Chondrocyte (in vitro differentiated cells): ENCODE results near the gene ALDH1A2. TPM values are rescaled to one million over a fixed set of nuclear protein-coding genes. Genes with fewer than 3 reads are reported as not detected.
A peak's percentile ranks its signal among the peaks of the same experiment; 100 is the strongest.

ENCODE experiments used
- DNase-seq: peaks from one replicate; pipeline ENCODE4 v3.0.0; 2021; ENCODE audit warnings: mixed read lengths, low spot score
- H3K27ac Mint-ChIP-seq: one replicate; pipeline ENCODE4 v1.8.0; 2021; ENCODE audit warnings: mild to moderate bottlenecking, moderate library complexity, mixed read lengths; ENCODE audit not compliant: unreplicated experiment
- H3K27me3 Mint-ChIP-seq: 2 replicates; pipeline ENCODE4 v1.8.0; 2021; ENCODE audit warnings: low read depth, mixed read lengths
- H3K36me3 Mint-ChIP-seq: 2 replicates; pipeline ENCODE4 v1.8.0; 2021; ENCODE audit warnings: low read depth, mixed read lengths
- H3K4me1 Mint-ChIP-seq: 2 replicates; pipeline ENCODE4 v1.8.0; 2021; ENCODE audit warnings: low read depth, mild to moderate bottlenecking, mixed read lengths
- H3K4me3 Mint-ChIP-seq: one replicate; pipeline ENCODE4 v1.8.0; 2021; ENCODE audit warnings: mild to moderate bottlenecking, moderate library complexity, mixed read lengths; ENCODE audit not compliant: unreplicated experiment
- H3K9me3 Mint-ChIP-seq: 2 replicates; pipeline ENCODE4 v1.8.0; 2021; ENCODE audit warnings: low read depth, mixed read lengths
- CTCF ChIP-seq: fragments of 200-600 bp; sonication (generic); IDR thresholded peaks from 2 replicates; pipeline ENCODE4 v1.5.0; 2021; ENCODE audit warnings: antibody characterized with exemption, mild to moderate bottlenecking, moderate library complexity
- total RNA-seq: library from RNA; stranded (reverse); gene quantifications from 3 replicates; pipeline ENCODE4 v1.2.1, GENCODE V29; 2021

ALDH1A2 gene
- total RNA-seq, 1 donor from 2014 or later: not detected

GRCh38 chr15:58044551-58044950, 21.0 kb downstream of the ALDH1A2 start:
- no peak overlapping the region for H3K27ac Mint-ChIP-seq
- DNase-seq: no peak
- H3K4me1 Mint-ChIP-seq: no peaks in the 10 kb centered on the region
- peaks cover 40% of the 10 kb centered on the region for H3K27me3 Mint-ChIP-seq
- no peak for TF ChIP-seq CTCF
- H3K36me3 Mint-ChIP-seq: no peaks in the 10 kb centered on the region
- no peaks in the 10 kb centered on the region for H3K9me3 Mint-ChIP-seq
- no peak overlapping the region for H3K4me3 Mint-ChIP-seq

- TF ChIP-seq CTCF: peak; percentile 84
- no peak for DNase-seq
- no peaks in the 10 kb centered on the region for H3K9me3 Mint-ChIP-seq
Measured at GRCh38 chr15:58043192-58043903, 22.2 kb downstream of the ALDH1A2 start.

GRCh38 chr15:58042006-58042405, 23.5 kb downstream of the ALDH1A2 start:
- Mint-ChIP-seq H3K27me3 (peaks cover 28% of the 10 kb centered on the region), H3K36me3 (no peaks in the 10 kb centered on the region), H3K4me1 (peaks cover 13% of the 10 kb centered on the region), H3K9me3 (no peaks in the 10 kb centered on the region), H3K27ac (no peak overlapping the region), H3K4me3 (no peak overlapping the region)
- TF ChIP-seq CTCF: no peak
- DNase-seq: no peak

More at GRCh38 chr15:58043192-58043903, 22.2 kb downstream of the ALDH1A2 start:
- Mint-ChIP-seq H3K27me3 (peaks cover 32% of the 10 kb centered on the region), H3K4me3 (no peak overlapping the region), H3K36me3 (no peaks in the 10 kb centered on the region), H3K27ac (no peak overlapping the region), H3K4me1 (peaks cover 9% of the 10 kb centered on the region)

GRCh38 chr15:58040150-58040549, 25.4 kb downstream of the ALDH1A2 start:
- no peak overlapping the region for H3K27ac Mint-ChIP-seq
- H3K36me3 Mint-ChIP-seq: no peaks in the 10 kb centered on the region
- H3K27me3 Mint-ChIP-seq: peaks cover 25% of the 10 kb centered on the region
- H3K4me3 Mint-ChIP-seq: no peak overlapping the region
- H3K4me1 Mint-ChIP-seq: peaks cover 13% of the 10 kb centered on the region
- TF ChIP-seq CTCF: no peak
- no peaks in the 10 kb centered on the region for H3K9me3 Mint-ChIP-seq
- DNase-seq: no peak

- Mint-ChIP-seq H3K36me3 (no peaks in the 10 kb centered on the region), H3K27me3 (peaks cover 26% of the 10 kb centered on the region), H3K27ac (no peak overlapping the region), H3K4me1 (peaks cover 13% of the 10 kb centered on the region), H3K9me3 (no peaks in the 10 kb centered on the region), H3K4me3 (no peak overlapping the region)
- DNase-seq: no peak
- no peak for TF ChIP-seq CTCF
Measured at GRCh38 chr15:58039079-58040035, 26.2 kb downstream of the ALDH1A2 start.
